GM12878 (cell line): ENCODE results near the gene KIAA1328.

Experiments used
- CREM ChIP-seq: IDR thresholded peaks from 2 replicates; pipeline ENCODE4 v1.6.1; 2014; ENCODE audit warnings: antibody characterized with exemption, low read depth
- GABPA ChIP-seq: IDR thresholded peaks from 2 replicates; pipeline ENCODE4 v1.6.1; 2014; ENCODE audit warnings: antibody characterized with exemption, low read depth, mild to moderate bottlenecking, inconsistent platforms
- IKZF1 ChIP-seq: fragments of 450-650 bp; conservative IDR thresholded peaks from 2 replicates; pipeline ENCODE4 v1.6.1; 2017; ENCODE audit warnings: antibody characterized with exemption, mild to moderate bottlenecking
- RAD21 ChIP-seq: IDR thresholded peaks from 2 replicates; pipeline ENCODE4 v1.6.1; 2011; ENCODE audit warnings: mild to moderate bottlenecking, low read depth, low read length, moderate library complexity; ENCODE audit not compliant: insufficient read depth
- TF ChIP-seq, protein P1 (sequence below), 3 experiments: IDR thresholded peaks in 2 of 3; conservative IDR thresholded peaks in 1 of 3; 2 replicates each; pipeline ENCODE4 v1.5.1; 2011; ENCODE audit warnings: low read depth in 3 of 3, low read length in 3 of 3, mild to moderate bottlenecking in 3 of 3, control low read depth in 2 of 3, moderate library complexity in 2 of 3, inconsistent platforms in 1 of 3, mixed read lengths in 1 of 3; ENCODE audit not compliant: control insufficient read depth in 2 of 3, insufficient read depth in 1 of 3; ENCODE audit errors: extremely low read depth in 1 of 3

DNA sequence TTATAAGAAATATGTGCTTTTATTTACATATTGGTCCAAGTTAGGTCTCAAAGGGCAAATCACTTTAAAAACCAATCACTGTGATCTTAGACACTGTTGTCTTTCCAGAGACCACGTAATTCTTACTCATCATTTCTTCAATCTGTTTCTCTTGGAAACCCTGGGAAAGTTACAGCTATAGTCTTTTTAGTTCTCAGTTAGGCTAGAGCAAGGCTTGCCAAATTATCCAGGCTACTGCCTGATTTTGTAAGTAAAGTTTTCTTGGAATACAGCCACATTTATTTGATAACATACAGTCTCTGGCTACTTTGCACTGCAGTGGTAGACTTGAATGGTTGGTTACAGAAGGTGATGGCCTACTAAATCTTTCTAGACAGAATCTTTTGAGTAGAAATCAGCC lies 106.0 kb downstream of the KIAA1328 start:
- TF ChIP-seq CREM = no peak
- no peak for TF ChIP-seq IKZF1
- no peak for TF ChIP-seq GABPA
- TF ChIP-seq, protein P1, sequence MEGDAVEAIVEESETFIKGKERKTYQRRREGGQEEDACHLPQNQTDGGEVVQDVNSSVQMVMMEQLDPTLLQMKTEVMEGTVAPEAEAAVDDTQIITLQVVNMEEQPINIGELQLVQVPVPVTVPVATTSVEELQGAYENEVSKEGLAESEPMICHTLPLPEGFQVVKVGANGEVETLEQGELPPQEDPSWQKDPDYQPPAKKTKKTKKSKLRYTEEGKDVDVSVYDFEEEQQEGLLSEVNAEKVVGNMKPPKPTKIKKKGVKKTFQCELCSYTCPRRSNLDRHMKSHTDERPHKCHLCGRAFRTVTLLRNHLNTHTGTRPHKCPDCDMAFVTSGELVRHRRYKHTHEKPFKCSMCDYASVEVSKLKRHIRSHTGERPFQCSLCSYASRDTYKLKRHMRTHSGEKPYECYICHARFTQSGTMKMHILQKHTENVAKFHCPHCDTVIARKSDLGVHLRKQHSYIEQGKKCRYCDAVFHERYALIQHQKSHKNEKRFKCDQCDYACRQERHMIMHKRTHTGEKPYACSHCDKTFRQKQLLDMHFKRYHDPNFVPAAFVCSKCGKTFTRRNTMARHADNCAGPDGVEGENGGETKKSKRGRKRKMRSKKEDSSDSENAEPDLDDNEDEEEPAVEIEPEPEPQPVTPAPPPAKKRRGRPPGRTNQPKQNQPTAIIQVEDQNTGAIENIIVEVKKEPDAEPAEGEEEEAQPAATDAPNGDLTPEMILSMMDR (IDR thresholded peaks at IDR 0.05 in 2 of 3, conservative IDR thresholded peaks at IDR 0.05 in 1 of 3; ENCODE audit: control insufficient read depth in 2 of 3, extremely low read depth in 1 of 3, insufficient read depth in 1 of 3, low read depth in 3 of 3, low read length in 3 of 3) = no peak
- no peak for TF ChIP-seq RAD21
